Activated gamma-delta T cell treated with anti-CD3 and anti-CD28 coated beads, Interleukin-2, amount 50 U/mL, for 16 hours (primary cell): ENCODE results near the gene ANKS1B.
"Not testable (repeated sequence)": the region's sequence is repeated elsewhere in the genome, so short reads cannot be mapped to it uniquely, and the experiment has no call there.

ENCODE experiments used
- DNase-seq: peaks from one replicate; pipeline ENCODE4 v3.0.0-alpha.2; 2020; ENCODE audit warnings: low read depth

Gene ANKS1B

DNA sequence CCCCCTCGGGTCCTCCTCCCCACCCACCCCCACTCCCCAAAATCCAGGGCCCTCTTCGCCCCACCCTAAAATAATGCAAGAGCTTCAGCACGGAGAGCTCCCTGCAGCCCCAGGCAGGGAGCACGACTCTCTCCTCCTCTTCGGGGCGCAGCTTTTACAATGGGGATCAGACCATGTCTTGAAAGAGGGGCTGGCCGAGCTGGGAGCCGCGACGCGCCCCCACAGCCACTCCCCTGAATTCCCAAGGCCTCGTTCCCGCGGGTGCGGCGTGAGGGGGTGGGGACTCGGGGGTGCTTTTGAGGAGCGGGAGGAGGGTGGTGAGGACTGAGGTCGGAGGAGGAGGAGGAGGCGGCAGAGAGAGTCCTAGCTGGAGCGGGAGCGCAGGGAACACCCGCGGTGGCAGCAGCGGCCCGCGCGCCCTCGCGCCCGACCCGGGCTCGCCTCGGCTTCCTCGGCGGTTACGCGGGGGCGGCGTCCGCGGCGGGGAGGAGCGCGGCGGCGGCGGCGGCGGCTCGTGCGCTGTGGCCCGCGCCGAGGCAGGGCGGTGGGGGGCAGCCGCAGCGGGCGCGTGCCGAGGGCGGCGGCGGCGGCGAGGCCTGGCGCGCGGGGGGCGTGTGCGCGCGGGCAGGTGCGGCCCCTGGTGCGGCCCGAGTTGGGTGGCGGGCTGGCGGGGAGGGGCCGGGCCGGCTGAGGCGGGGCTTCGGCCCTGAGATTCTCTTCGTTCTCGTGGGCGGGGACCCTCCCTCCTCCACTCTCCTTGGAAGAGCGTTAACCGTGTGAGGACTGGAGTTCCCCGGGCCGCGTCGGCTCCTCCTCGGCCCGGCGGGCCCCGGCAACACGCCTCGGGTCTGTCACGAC, at the start of gene ANKS1B:
TSS of gene ANKS1B (minus strand) at position 666 of the 858 bp plus-strand sequence. CDS start 699 bp downstream, outside the sequence.
- DNase-seq, result no peak

DNA sequence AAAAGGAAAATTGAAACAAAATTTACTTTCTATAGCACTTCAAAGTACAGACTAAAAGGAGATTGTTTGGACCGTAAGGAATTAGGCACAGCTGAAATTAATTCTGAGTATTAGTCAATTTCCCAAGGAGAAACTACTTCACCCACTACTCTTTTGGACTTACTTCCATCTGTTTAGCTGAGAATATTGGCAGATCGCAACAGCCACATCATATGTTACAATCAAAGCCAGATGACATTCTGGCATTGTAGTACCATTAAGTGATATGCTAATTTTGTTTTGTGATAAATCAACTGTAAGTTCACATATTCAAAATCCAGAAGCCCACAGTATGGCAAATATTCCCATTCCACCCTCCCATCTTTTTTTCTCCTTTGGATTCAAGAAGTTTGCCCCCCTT, 47.1 kb upstream of the ANKS1B start:
- DNase-seq, result no peak

DNA sequence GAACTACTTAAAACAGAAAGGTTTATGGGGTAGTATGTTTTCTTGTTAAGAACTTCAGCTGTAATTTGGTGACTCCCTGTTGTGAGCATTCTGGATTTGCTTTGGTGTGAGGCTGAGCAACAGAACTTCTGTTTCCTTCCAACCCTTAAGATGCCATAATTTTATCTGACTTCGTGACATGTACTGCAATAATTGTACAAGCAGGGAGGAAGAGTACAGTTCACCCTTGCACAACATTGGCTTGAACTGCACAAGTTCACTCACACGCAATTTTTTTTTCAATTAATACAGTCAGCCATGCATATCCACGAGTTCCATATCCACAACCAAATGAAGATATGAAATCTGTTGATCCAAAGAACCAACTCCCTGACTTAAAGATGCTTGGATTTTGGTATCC, 42.9 kb upstream of the ANKS1B start:
- no peak for DNase-seq

DNA sequence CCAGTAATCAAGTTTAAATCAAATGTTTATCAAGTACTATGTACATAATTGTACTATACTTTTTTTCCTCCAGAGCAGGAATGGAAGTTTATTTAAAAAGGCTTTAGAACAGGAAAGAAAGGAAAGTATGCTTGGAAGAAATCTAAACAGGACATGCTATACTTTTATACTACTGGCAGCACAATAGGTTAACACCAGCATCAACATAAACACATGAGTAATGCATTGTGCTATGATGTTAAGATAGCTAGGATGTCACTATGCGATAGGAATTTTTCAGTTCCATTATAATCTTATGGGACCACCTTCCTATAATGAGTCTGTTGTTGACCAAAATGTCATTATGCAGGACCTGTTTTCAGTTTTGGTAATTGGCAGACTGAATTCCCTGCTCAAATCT, 41.5 kb upstream of the ANKS1B start:
- no peak for DNase-seq

DNA sequence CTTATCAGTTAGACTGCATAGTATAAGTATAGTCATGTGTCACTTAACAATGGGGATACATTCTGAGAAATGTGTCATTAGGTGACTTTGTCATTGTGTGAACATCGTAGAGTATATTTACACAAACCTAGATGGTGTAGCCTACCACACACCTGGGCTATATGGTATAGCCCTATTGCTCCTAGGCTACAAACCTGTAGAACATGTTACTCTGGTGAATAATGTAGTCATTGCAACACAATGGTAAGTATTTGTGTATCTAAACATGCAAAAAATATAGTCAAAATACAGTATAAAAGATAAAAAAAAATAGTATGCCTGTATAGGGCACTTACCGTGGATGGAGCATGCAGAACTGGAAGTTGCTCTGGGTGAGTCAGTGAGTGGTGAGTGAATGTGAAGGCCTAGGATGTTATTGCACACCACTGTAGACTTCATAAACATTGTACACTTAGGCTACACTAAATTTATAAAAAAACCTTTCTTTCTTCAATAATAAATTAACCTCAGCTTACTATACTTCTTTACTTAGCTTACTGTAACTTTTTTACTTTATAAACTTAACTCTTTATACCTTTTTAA, 40.3 kb upstream of the ANKS1B start:
- no peak for DNase-seq

DNA sequence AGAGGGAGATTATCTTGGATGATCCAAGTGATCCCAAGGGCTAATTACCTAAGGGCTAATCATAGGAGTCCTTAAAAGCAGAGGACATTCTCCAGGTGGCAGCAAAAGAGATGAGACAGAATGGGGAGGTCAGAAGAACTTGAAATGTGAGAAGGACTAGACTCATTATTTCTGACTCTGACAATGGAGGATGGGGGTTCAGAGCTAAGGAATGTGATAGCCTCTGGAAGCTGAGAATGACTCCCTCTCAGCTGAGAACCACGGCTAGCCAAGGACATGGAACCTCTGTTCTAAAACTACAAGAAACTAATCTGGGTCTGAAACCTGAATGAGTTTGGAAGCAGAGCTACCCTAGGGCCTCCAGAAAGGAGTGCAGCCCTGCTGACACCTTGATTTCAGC, 35.6 kb upstream of the ANKS1B start:
- DNase-seq, result no peak

DNA sequence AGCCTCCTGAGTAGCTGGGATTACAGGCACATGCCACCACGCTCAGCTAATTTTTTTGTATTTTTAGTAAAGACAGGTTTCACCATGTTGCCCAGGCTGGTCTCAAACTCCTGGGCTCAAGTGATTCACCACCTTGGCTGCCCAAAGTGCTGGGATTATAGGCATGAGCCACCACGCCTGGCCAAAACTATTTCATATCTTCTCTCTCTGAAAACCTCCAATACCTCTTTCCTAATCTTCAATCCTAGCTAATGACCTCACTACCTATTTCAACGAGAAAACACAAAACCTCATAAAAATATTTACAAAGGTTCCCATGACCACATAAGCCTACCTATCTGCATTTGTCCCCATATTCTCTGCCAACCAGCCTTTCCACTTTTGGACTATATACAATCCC, 32.3 kb upstream of the ANKS1B start:
- DNase-seq, result no peak

DNA sequence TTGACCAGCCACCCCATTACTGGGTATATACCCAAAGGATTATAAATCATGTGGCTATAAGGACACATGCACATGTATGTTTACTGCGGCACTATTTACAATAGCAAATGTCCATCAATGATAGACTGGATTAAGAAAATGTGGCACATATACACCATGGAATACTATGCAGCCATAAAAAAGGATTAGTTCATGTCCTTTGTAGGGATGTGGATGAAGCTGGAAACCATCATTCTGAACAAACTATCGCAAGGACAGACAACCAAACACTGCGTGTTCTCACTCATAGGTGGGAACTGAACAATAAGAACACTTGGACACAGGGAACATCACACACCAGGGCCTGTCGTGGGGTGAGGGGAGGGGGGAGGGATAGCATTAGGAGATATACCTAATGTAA, 31.6 kb upstream of the ANKS1B start:
- DNase-seq, result not testable (repeated sequence)

DNA sequence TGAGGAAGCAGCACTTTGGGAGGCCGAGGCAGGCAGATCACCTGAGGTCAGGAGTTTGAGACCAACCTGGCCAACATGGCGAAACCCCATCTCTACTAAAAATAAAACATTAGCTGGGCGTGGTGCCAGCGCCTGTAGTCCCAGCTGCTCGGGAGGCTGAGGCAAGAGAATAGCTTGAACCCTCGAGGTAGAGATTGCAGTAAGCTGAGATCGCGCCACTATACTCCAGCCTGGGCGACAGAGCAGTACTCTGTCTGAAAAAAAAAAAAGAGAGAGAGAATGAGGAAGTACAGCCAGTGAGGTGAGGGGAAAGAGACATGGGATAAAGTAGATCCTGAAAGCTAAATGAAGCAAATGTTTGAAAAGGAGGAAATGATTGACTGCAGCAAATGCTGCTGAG, 21.1 kb upstream of the ANKS1B start:
- not testable (repeated sequence) for DNase-seq

DNA sequence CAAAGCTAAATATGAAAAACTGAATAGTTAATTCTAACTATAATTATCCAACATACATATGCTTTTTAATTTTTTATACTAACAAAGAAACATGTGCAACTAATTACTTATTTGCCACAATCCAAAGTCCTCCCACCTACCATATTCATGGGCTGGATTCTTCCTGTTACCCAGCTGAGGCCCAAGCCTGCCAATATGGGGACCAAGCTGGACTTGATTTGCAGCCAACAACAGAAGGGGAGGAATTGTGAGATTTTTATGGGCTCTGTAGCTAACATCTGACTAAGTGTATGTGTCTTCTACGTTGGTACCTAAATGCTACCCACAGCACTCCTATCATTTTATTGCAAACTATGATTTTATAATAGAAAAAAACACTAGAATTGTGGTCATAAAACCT, 13.1 kb upstream of the ANKS1B start:
- no peak for DNase-seq

DNA sequence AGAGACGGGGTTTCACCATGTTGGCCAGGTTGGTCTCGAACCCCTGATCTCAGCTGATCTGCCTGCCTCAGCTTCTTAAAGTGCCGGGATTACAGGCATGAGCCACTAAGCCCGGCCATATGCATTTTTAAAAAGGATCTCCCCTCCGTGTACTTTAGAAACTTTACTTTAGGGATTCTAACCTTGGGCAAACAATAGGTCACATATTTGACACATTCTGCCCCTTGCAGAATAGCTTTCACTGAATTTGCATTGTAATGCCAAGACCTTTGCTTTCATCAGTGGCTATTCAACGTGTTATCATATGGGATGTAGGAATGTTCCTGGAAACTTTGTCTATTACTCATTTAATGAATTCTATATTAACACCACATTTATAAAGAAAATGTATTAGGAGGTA, 11.4 kb upstream of the ANKS1B start:
- DNase-seq, result no peak

DNA sequence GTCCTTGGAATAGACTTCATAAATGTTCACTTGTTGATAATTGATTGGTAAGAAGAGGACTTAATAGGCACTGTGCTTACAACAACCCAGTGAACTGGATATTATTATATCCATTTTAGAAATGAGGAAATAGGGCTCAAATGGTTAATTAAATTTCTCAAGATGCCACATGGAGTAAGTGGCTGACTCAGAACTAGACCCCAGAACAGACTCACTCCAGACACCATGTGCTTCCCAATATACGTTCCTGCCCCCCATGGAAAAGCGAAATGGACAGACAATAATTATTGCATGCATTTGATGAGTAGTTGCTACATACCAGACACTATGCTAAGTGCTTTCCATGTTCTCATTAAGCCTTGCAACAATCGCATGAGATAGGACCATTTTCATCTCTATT, 895 bp upstream of the ANKS1B start:
- DNase-seq, result no peak

DNA sequence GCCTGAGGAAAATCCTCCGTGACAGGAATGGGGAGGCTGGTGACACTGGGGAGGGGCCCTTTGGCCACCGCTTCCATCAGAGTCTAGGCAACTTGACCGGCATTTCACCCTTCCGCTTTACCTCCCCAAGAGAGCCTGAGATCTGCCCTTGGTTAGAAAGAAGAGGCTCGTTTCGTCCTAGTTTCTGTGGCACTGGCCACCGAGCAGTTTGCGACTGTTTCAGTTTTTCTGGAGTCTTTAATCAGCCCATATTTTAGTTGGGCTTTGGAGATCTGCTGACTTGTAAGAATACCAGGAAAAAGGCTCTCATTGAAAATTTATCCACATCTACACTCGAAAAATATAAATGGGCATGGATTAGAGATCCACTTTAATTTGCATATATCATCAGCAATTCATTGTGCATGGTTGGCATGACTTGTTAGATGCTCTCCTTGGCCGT, 414 bp upstream of the ANKS1B start:
- no peak for DNase-seq

DNA sequence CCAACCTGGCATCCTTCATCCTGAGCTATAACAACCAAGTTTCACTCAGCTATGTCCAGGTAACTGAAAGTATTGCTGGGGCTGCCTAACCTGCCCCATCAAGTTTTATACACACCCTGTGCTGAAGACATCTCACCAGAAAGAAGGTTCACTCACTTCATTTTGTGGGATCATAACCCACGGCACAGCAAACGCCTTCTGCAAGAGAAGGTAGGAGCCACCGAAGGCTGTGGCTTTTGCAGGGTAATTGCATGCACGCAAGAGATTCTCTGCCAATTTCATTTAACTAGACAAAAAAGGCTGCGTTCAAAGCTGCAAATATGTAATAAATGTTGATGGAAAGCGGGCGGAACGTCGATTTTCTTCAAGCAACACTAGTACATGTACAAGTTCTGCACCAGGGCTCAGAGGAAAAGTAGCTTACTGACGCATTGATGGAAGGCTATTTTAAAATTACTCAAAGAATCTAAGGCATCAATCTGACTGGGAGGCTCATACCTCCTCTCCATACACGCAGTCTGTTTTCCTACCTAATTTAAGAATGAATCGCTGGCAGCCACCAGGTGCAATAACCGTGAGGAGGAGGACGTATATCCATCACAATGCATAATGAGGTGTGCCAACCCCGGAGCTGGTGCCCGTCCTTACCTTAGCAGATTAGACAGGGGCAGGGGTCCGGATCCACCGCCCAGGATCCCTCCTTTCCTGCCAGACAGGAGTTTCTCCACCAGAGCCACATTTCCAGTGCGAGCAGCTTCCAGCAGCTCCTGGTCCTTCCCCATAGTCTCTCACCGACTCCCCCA, 1.1 kb downstream of the ANKS1B start:
- DNase-seq, result no peak

DNA sequence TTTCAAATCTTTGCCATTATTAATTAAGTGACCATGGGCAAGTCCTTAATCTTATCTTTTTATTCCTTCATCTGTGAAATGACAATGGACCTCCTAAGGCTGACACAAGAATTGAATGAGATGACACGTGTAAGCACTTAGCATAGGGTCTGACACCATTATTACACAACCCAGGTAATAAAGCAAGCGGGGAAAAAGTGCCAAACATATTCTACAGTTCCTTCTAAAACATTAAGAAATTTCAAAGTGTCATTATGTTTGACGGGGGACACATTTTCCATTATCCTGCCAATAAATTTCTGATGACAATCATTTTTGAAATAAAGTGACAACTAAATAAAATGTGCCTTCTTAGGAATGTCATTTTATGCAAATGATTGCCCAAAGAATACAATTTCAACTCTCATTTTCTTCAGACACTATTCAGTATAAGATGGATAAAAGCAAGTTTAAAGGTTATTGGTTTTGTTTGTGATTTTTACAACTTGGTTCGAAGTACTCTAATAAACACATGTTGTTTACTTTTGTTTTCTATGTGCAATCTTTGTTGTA, 3.0 kb downstream of the ANKS1B start:
- no peak for DNase-seq

DNA sequence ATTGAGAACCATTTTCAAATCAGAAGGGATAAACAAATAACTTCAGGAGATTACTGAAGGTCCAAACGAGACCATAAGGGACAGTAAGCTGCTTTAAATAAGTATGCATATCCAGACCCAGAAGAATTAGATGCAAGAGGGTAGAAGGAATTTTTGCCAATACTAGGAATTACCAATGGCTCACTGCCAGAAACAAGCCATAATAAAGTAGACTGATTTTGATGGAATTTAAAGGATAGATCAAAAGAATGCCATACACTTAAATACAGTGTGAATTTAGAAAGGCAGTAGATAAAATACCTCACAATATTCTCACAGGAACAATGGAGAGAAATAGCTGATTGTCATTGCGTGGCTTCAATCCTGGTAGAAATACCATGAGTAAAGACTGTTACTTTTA, 5.3 kb downstream of the ANKS1B start:
- DNase-seq, result no peak

DNA sequence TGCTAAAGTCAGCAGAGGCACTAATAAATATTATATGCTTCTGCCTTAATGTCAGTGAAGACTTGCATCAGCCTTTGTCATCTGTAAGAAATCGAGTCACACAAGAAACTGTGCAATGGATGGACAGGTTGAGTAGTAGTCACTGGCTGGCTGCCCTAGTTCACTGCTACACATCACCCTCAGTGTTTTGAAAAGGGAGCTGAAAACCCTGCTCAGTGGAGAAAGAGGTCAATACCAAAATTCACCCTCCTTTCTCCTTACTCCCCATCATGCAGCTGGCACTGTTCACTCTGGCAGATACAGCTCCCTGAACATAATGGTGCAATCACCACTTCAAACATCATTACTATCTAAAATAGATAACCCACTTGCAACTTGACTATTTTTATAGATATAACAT, 6.6 kb downstream of the ANKS1B start:
- no peak for DNase-seq

DNA sequence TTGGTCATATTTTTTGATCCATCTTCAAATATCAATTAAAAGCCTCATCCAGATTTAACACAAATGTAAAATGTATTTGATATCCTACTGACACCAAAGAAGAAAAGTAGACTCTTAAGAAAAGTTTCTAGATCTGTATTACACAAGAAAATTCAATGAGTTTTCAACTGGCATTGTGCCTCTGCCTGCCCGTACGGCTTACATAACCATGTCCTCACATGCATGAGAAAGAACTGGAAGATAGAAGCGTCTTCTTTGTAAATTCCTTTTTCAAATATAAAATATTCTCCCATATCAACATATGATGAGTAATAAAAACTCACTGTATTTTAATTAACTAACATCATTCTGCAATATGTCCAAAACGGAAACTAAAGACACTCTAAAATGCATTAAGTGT, 7.2 kb downstream of the ANKS1B start:
- no peak for DNase-seq

DNA sequence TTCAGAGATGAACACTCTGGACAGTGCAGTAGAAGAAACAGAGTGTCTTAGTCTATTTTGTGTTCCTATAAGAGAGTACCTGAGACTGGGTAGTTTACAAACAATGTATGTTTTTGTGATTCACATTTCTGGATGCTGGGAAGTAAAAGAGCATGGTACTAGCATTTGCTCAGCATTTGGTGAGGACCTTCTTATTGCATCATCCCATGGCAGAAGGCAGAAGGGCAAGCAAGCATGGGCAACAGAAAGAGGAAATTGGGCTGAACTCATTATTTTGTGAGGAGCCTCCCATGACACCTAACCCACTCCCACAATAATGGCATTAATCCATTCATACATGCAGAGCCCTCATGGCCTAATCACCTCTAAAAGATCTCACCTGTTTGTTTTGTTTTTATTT, 8.0 kb downstream of the ANKS1B start:
- DNase-seq, result no peak

DNA sequence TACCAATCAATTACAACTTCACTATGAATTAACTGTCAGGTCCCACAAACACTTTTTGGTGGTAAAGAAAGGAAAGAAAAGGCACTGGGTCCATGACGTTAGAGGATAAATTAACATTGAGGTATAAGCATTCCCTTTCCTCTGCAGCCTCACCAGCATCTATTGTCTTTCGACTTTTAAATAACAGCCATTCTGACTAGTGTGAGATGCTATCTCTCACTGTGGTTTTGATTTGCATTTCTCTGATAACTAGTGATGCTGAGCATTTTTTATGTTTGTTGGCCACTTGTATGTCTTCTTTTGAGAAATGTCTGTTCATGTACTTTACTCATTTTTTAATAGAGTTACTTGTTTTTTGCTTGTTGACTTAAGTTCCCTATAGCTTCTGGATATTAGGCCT, 9.4 kb downstream of the ANKS1B start:
- no peak for DNase-seq

DNA sequence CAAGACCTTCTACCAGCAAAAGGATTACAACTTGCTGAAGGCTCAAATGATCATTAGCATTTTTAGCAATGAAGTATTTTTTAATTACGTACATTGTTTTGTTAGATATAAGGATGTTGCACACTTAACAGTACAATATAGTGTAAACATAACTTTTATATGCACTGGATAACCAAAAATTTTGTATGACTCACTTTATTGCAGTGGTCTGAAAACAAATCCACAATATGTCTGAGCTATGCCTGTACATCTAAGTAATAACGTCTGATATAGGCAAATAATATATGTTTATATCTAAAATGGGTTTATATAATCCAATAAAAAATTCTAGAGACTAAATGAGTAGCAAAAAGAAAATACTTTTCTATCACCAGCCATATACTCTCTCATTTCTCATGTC, 10.6 kb downstream of the ANKS1B start:
- DNase-seq, result no peak

DNA sequence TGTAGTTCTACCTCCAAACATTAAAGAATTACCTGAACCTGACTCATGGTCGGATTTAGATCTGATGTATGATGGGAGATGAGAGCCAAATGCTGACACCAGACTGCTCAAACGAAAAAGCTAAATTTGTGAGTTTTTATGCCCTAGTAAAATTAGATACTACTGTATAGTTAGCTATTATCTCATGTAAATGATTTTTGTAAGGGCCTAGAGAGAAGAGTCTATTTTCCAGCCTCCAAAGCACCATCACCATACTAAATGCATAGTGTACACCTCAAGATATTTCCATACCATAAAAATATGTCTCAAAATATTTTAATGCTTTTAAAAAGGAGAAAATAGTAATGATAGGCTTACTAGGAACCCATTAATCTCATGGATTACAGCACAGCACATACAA, 18.3 kb downstream of the ANKS1B start:
- no peak for DNase-seq

DNA sequence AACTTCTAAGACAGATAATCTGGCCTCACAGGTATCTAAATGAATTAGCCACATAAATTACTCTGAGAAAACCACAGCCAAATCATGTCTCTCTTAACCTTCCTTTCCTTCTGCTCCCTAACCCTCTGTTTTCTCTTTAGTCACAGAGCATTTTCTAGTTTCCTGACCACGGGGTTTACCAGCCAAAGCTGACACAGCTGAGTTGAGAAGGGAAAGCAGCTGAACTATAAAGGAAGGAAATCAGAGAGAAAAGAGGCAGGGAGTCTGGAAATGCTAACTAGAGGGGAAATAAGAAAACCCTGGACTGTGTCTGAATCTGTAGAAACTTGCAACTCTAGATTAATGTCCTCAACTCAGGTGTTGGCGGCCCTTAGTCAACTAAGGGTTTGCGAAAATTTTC, 24.4 kb downstream of the ANKS1B start:
- no peak for DNase-seq
